Measurements from ENCODE around the gene COL23A1.

Gene COL23A1

GRCh38 chr5:178431063-178431781, 159.0 kb downstream of the COL23A1 start:
- no peak for DNase-seq

GRCh38 chr5:178430186-178431062, 159.8 kb downstream of the COL23A1 start:
- no peak for DNase-seq

GRCh38 chr5:178429491-178430185, 160.6 kb downstream of the COL23A1 start:
- no peak for DNase-seq

DNA sequence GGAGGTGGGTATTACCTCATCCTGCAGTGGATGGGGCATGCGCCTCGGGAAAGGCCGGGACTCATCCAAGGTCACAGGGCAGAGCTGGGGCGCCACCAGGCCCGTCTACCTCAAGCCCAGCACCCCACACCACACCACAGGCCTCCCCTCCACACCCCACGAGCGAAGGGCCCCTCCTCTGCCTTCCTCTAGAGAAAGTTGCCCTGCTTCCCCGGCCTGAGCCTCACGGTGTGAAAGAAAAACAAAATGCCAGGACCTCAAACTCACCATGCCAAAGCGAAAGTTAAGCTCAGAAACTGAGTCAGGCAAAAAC, 161.1 kb downstream of the COL23A1 start:
- no peak for DNase-seq

- DNase-seq = no peak
Measured at GRCh38 chr5:178428341-178429155, 161.6 kb downstream of the COL23A1 start.

- no peak for DNase-seq
Measured at GRCh38 chr5:178427576-178428197, 162.5 kb downstream of the COL23A1 start.

DNA sequence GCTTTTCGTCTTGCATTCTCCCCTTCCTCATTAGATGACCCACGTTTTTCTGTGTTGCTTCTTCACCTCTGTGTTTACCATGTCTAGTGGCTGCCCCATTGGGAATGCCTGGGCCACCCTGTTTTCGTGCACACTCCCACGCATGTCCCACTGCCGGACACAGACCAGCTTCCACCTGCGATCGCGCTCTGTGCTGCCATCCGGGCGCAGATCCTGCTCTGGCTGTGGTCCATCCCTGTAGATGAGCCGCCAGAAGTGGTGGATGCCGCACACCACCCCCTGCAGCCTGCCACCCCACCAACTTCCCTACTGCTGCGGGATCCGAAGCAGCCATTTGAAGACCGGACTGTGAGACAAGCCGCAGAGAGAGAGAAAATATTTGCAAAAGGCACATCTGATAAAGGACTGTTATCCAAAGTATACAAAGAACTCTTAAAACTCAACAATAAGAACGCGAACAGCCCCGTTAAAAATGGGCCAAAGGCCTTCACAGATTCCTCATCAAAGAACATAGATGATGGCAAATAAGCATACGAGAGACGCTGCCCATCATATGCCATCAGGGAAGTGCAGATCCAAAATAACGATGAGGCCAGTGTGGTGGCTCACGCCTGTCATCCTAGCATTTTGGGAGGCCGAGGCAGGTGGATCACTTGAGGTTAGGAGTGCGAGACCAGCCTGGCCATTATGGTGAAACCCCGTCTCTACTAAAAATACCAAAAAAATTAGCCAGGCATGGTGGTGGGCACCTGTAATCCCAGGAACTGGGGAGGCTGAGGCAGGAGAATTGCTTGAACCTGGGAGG, 163.7 kb downstream of the COL23A1 start:
- no peak for DNase-seq

- DNase-seq = no peak
Measured at GRCh38 chr5:178425621-178426068, 164.5 kb downstream of the COL23A1 start.

DNA sequence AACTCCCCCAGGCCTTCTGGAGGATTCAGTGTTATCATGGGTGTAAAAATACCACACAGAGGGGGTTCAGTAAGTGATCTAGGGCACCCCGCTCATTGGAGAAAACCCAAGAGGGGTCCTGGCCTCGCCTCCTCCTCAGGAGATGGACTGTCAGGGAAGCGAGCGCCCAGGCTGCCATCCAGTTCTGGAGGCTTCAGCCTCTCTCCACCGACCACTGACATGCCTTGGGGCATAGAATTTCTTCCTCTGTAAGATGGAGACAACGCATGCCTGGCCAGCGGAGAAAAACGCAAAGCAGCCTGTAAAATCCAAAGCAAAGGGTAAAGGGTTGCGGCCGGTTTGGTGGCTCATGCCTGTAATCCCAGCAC, 165.4 kb downstream of the COL23A1 start:
- DNase-seq = no peak

DNA sequence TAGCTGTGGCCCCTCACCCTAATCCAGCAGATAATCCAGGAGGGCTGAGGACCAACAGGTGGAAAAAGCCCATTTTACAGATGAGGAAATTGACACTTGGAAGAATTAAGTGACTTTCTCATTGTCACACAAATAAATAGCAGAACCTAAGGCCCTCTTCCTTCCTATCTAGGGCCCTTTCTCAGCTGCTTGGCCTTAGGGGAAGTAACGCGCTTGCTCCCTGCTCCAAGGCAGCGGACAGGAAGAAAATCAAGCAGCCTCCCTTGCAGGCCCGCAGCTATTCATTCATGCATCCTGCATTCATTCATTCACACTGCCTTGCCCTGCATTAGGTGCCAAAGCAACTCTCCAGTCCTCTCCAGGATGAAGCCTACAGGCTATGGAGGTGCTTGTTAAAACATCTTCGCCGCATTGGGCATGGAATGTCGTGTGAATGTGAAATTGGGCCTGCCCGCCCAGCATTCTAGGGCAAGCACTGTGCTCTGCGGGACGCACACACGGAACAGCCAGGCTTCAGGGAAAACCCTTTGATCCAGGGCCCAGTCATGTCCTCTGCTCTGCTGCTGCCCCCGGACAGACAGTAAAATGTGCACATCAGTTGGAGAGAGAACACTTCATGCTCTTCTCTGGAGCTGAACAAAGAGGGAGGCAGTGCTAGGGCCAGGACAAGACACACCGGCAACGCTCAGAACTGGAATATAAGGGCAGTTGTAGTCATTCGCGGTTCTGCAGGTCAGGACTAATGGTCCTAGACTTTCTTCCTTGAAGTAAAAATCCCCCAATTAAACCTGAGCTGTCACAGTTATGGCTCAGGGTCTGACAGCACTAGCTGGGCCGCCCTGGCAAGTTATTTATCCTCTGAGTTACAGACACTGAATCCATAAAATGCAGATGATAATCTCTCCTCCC, 166.0 kb downstream of the COL23A1 start:
- no peak for DNase-seq

- DNase-seq = no peak
Measured at GRCh38 chr5:178423431-178423830, 166.8 kb downstream of the COL23A1 start.

DNA sequence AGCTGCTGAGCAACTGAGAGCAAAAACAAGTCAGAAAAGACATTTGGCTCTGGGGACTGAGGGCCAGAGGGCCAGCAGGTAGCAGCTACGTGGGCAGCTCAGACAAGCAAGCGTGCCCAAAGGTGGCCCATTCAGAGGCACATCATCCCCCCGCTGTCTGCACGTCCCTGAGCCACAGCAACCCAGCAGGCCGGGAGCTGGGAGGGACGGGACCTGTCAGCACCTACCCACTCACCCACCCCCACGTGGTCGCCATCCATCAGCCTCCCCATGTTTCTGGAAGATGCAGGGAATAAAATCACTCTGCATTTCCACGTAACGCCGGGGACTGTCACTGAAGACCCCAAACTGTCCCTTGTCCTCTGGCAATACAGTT, 167.8 kb downstream of the COL23A1 start:
- no peak for DNase-seq

DNA sequence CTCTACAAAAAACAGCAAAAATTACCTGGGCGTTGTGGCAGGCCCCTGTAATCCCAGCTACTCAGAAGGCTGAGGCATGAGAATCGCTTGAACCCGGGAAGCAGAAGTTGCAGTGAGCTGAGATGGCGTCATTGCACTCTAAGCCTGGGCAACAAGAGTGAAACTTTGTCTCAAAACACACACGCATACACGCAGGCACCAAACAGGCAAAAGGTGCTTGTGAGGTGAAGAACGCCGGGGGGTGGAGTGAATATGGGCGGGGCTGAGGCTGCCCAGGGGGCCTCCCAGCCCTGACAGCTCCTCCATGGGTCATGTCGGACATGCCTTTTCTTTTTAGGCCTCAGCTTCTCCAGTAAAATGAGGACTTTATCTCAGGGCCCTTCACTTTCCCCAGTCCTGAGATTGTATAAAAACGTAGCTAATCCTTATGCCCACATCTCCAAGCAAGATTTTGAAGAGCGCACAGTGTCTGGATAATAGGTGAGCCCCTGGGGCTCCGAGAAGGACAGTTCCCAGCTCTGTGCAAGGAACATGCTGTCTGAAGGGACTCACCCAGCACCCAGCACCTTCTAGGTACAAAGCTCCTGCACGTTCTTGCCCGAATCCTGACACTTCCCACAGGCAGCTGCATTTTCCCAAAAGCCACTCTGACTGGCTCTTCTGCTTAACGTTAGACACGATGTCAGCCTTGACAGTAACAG, 168.3 kb downstream of the COL23A1 start:
- DNase-seq = no peak

- no peak for DNase-seq
Measured at GRCh38 chr5:178421128-178421527, 169.1 kb downstream of the COL23A1 start.

- DNase-seq = no peak
Measured at GRCh38 chr5:178420354-178420781, 169.8 kb downstream of the COL23A1 start.

- no peak for DNase-seq
Measured at GRCh38 chr5:178419651-178420050, 170.5 kb downstream of the COL23A1 start.

GRCh38 chr5:178419196-178419595, 171.0 kb downstream of the COL23A1 start:
- DNase-seq = no peak

GRCh38 chr5:178418471-178419010, 171.7 kb downstream of the COL23A1 start:
- DNase-seq = no peak

- no peak for DNase-seq
Measured at GRCh38 chr5:178418031-178418430, 172.2 kb downstream of the COL23A1 start.
